HCT116 (cell line): ENCODE results near the gene PRKACA.

ENCODE experiments used
- ATF3 ChIP-seq: IDR thresholded peaks from 2 replicates; pipeline ENCODE4 v1.6.1; 2012
- EZH2 ChIP-seq: fragments of 200-600 bp; sonication (generic); IDR thresholded peaks from 2 replicates; pipeline ENCODE4 v1.6.1; 2017; ENCODE audit warnings: antibody characterized with exemption, mixed run types
- EZH2phosphoT487 ChIP-seq: fragments of 200-600 bp; IDR thresholded peaks from 2 replicates; pipeline ENCODE4 v1.6.1; 2018; ENCODE audit warnings: antibody characterized with exemption, borderline replicate concordance
- JUND ChIP-seq: IDR thresholded peaks from 2 replicates; pipeline ENCODE4 v1.6.1; 2012
- POLR2A ChIP-seq: IDR thresholded peaks from 2 replicates; pipeline ENCODE4 v1.7.0; 2011; ENCODE audit warnings: borderline replicate concordance; ENCODE audit not compliant: insufficient read depth, insufficient read length; ENCODE audit errors: extremely low read depth
- POLR2AphosphoS5 ChIP-seq: IDR thresholded peaks from 2 replicates; pipeline ENCODE4 v1.6.1; 2011; ENCODE audit warnings: mild to moderate bottlenecking, low read depth, low read length, moderate library complexity
- RAD21 ChIP-seq: IDR thresholded peaks from 2 replicates; pipeline ENCODE4 v1.6.1; 2012; ENCODE audit warnings: low read depth, mild to moderate bottlenecking
- SP1 ChIP-seq: IDR thresholded peaks from 2 replicates; pipeline ENCODE4 v1.6.1; 2012; ENCODE audit warnings: low read depth
- TCF7L2 ChIP-seq: IDR thresholded peaks from 2 replicates; pipeline ENCODE4 v1.7.0; 2011; ENCODE audit warnings: borderline replicate concordance, inconsistent platforms; ENCODE audit not compliant: insufficient read depth, insufficient read length; ENCODE audit errors: extremely low read depth
- ZNF274 ChIP-seq: fragments of 200-500 bp; sonication (Bioruptor generic); IDR thresholded peaks from 2 replicates; pipeline ENCODE4 v1.6.1; 2014; ENCODE audit warnings: mild to moderate bottlenecking, low read depth, low read length, inconsistent platforms
- TF ChIP-seq, protein P1 (sequence below), 3 experiments: fragments of 200-600 bp in 1 of 3; sonication (generic) in 1 of 3; IDR thresholded peaks in 2 of 3; conservative IDR thresholded peaks in 1 of 3; 2 replicates each; pipeline ENCODE4 v1.5.1; 2012 to 2017; ENCODE audit warnings: low read depth in 2 of 3, low read length in 2 of 3, antibody characterized with exemption in 1 of 3, borderline replicate concordance in 1 of 3, control low read depth in 1 of 3, mild to moderate bottlenecking in 1 of 3, mixed read lengths in 1 of 3, mixed run types in 1 of 3, moderate library complexity in 1 of 3; ENCODE audit not compliant: insufficient read depth in 1 of 3

- TF ChIP-seq, protein P1, sequence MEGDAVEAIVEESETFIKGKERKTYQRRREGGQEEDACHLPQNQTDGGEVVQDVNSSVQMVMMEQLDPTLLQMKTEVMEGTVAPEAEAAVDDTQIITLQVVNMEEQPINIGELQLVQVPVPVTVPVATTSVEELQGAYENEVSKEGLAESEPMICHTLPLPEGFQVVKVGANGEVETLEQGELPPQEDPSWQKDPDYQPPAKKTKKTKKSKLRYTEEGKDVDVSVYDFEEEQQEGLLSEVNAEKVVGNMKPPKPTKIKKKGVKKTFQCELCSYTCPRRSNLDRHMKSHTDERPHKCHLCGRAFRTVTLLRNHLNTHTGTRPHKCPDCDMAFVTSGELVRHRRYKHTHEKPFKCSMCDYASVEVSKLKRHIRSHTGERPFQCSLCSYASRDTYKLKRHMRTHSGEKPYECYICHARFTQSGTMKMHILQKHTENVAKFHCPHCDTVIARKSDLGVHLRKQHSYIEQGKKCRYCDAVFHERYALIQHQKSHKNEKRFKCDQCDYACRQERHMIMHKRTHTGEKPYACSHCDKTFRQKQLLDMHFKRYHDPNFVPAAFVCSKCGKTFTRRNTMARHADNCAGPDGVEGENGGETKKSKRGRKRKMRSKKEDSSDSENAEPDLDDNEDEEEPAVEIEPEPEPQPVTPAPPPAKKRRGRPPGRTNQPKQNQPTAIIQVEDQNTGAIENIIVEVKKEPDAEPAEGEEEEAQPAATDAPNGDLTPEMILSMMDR (IDR thresholded peaks at IDR 0.05 in 2 of 3, conservative IDR thresholded peaks at IDR 0.05 in 1 of 3; ENCODE audit: borderline replicate concordance in 1 of 3, insufficient read depth in 1 of 3, low read depth in 2 of 3, low read length in 2 of 3): no peak
- no peak for TF ChIP-seq EZH2phosphoT487
- no peak for TF ChIP-seq POLR2A
- no peak for TF ChIP-seq SP1
- TF ChIP-seq ZNF274: no peak
- no peak for TF ChIP-seq JUND
- TF ChIP-seq ATF3: no peak
- TF ChIP-seq RAD21: no peak
- TF ChIP-seq POLR2AphosphoS5: no peak
- TF ChIP-seq EZH2: no peak
- TF ChIP-seq TCF7L2: no peak
These were observed 43.4 kb downstream of the PRKACA start for GRCh38 chr19:14073925-14074838.
